ENCODE measurements around the gene ASTN1. TPM values are rescaled to one million over a fixed set of nuclear protein-coding genes. Genes with fewer than 3 reads are reported as not detected.

The ASTN1 gene
- total and polyA plus RNA-seq, 9 of the 15 experiments (the other 6 are each of a cell fraction or from before 2014, with no cell fraction given) = 0.05 to 0.22 (median 0.18) TPM

- TF ChIP-seq MEIS2 (IDR thresholded peaks at IDR 0.05; ENCODE audit: partially characterized antibody) (peak; percentile 8), ZBTB1 (CRISPR knock-in tag; IDR thresholded peaks at IDR 0.05; ENCODE audit: borderline replicate concordance, low read depth) (no peak), RBFOX2 (IDR thresholded peaks at IDR 0.05; ENCODE audit: low read depth, low read length) (no peak), KLF13 (tag; IDR thresholded peaks at IDR 0.05; ENCODE audit: borderline replicate concordance, low read depth) (no peak), ARID2 (IDR thresholded peaks at IDR 0.05) (no peak), PBX2 (CRISPR knock-in tag; IDR thresholded peaks at IDR 0.05; ENCODE audit: low read depth) (no peak), PBX2 (tag; conservative IDR thresholded peaks at IDR 0.05; ENCODE audit: low read depth) (0 out of 2 replicates have a peak, but pooled peaks have one; percentile 12), RBBP5 (IDR thresholded peaks at IDR 0.05; ENCODE audit: borderline replicate concordance, insufficient read depth, low read length, poor library complexity, severe bottlenecking) (no peak), ZNF184 (CRISPR knock-in tag; IDR thresholded peaks at IDR 0.05) (no peak), SNRNP70 (optimal IDR thresholded peaks at IDR 0.05; ENCODE audit: low read depth, low read length) (no peak), ZNF23 (CRISPR knock-in tag; IDR thresholded peaks at IDR 0.05) (no peak), ZNF778 (CRISPR knock-in tag; IDR thresholded peaks at IDR 0.05) (no peak), SIRT6 (IDR thresholded peaks at IDR 0.05; ENCODE audit: low read depth, low read length) (no peak), YY1 (IDR thresholded peaks at IDR 0.05; ENCODE audit: borderline replicate concordance in 1 of 3, control insufficient read depth in 1 of 3, extremely low read depth in 1 of 3, insufficient read depth in 3 of 3, insufficient read length in 1 of 3, insufficient replicate concordance in 2 of 3, low read depth in 1 of 3, low read length in 2 of 3) (no peak)
- TF ChIP-seq, protein P1, sequence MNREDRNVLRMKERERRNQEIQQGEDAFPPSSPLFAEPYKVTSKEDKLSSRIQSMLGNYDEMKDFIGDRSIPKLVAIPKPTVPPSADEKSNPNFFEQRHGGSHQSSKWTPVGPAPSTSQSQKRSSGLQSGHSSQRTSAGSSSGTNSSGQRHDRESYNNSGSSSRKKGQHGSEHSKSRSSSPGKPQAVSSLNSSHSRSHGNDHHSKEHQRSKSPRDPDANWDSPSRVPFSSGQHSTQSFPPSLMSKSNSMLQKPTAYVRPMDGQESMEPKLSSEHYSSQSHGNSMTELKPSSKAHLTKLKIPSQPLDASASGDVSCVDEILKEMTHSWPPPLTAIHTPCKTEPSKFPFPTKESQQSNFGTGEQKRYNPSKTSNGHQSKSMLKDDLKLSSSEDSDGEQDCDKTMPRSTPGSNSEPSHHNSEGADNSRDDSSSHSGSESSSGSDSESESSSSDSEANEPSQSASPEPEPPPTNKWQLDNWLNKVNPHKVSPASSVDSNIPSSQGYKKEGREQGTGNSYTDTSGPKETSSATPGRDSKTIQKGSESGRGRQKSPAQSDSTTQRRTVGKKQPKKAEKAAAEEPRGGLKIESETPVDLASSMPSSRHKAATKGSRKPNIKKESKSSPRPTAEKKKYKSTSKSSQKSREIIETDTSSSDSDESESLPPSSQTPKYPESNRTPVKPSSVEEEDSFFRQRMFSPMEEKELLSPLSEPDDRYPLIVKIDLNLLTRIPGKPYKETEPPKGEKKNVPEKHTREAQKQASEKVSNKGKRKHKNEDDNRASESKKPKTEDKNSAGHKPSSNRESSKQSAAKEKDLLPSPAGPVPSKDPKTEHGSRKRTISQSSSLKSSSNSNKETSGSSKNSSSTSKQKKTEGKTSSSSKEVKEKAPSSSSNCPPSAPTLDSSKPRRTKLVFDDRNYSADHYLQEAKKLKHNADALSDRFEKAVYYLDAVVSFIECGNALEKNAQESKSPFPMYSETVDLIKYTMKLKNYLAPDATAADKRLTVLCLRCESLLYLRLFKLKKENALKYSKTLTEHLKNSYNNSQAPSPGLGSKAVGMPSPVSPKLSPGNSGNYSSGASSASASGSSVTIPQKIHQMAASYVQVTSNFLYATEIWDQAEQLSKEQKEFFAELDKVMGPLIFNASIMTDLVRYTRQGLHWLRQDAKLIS (CRISPR knock-in tag; IDR thresholded peaks at IDR 0.05) = no peak
- TF ChIP-seq, protein P2, sequence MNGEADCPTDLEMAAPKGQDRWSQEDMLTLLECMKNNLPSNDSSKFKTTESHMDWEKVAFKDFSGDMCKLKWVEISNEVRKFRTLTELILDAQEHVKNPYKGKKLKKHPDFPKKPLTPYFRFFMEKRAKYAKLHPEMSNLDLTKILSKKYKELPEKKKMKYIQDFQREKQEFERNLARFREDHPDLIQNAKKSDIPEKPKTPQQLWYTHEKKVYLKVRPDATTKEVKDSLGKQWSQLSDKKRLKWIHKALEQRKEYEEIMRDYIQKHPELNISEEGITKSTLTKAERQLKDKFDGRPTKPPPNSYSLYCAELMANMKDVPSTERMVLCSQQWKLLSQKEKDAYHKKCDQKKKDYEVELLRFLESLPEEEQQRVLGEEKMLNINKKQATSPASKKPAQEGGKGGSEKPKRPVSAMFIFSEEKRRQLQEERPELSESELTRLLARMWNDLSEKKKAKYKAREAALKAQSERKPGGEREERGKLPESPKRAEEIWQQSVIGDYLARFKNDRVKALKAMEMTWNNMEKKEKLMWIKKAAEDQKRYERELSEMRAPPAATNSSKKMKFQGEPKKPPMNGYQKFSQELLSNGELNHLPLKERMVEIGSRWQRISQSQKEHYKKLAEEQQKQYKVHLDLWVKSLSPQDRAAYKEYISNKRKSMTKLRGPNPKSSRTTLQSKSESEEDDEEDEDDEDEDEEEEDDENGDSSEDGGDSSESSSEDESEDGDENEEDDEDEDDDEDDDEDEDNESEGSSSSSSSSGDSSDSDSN (IDR thresholded peaks at IDR 0.05; ENCODE audit: borderline replicate concordance in 1 of 2, low read depth in 2 of 2, low read length in 2 of 2) = no peak
Observed at GRCh38 chr1:176897350-176898236, 266.9 kb downstream of the ASTN1 start (continued).

All from K562 (cell line).